Gastroesophageal sphincter (tissue), 4 donors: Measurements from ENCODE around the gene EEF1AKMT1. TPM values are rescaled to one million over a fixed set of nuclear protein-coding genes. Genes with fewer than 3 reads are reported as not detected.

Experiments used
- ATAC-seq: fragments of 150-250 bp; one replicate; pipeline ENCODE4 v1.9.1; 2016; ENCODE audit warnings: mild to moderate bottlenecking, moderate library complexity
- H3K27ac ChIP-seq, 4 donors: fragments of 200-600 bp; sonication (generic) in 3 of 4; 1 replicate in 3 of 4; 2 replicates in 1 of 4; pipeline ENCODE4 v1.5.1; 2016 to 2019
- H3K27me3 ChIP-seq: fragments of 200-600 bp; sonication (generic); one replicate; pipeline ENCODE4 v1.5.1; 2019
- H3K36me3 ChIP-seq, 2 donors: fragments of 200-600 bp; sonication (generic); one replicate each; pipeline ENCODE4 v1.5.1; 2019; ENCODE audit warnings: control low read depth in 1 of 2
- H3K4me1 ChIP-seq, 3 donors: fragments of 200-600 bp; sonication (generic); 1 replicate in 2 of 3; 2 replicates in 1 of 3; pipeline ENCODE4 v1.5.1; 2016 to 2019; ENCODE audit warnings: control low read depth in 2 of 3
- H3K4me3 ChIP-seq, 2 donors: fragments of 200-600 bp; sonication (generic); one replicate each; pipeline ENCODE4 v1.5.1; 2019; ENCODE audit warnings: mild to moderate bottlenecking in 1 of 2, moderate library complexity in 1 of 2
- H3K9me3 ChIP-seq, 3 donors: fragments of 200-600 bp; sonication (generic); one replicate each; pipeline ENCODE4 v1.5.1; 2017 to 2019; ENCODE audit warnings: control low read depth in 2 of 3
- EP300 ChIP-seq: sonication (generic); formaldehyde crosslinking; IDR thresholded peaks from one replicate; pipeline ENCODE4 v1.6.1; 2017; ENCODE audit warnings: antibody characterized with exemption, mild to moderate bottlenecking
- POLR2A ChIP-seq, 2 donors: fragments of 450-650 bp; IDR thresholded peaks; one replicate each; pipeline ENCODE4 v1.6.1; 2017; ENCODE audit warnings: antibody characterized with exemption in 2 of 2, mild to moderate bottlenecking in 2 of 2, moderate library complexity in 1 of 2
- POLR2AphosphoS5 ChIP-seq: sonication (generic); formaldehyde crosslinking; IDR thresholded peaks from one replicate; pipeline ENCODE4 v1.6.1; 2017; ENCODE audit warnings: antibody characterized with exemption
- WGBS, 2 donors: methylation state at CpG; one replicate each; pipeline ENCODE4 v1.1.5; 2018; ENCODE audit warnings: low coverage in 1 of 2; 5-methylcytosine and 5-hydroxymethylcytosine counted together
- total RNA-seq, 4 donors: library from RNA; depleted of rRNA; stranded (reverse); fragments of >200 nt; gene quantifications; one replicate each; pipeline ENCODE4 v1.1.0, GENCODE V29; 2016
- TF ChIP-seq, protein P1 (sequence below), 4 experiments: fragments of 200-600 bp in 2 of 4; fragments of 450-650 bp in 2 of 4; sonication (generic) in 1 of 4; IDR thresholded peaks; one replicate each; pipeline ENCODE4 v1.5.1; 2017 to 2019; ENCODE audit warnings: antibody characterized with exemption in 4 of 4, mild to moderate bottlenecking in 2 of 4, moderate library complexity in 2 of 4

Gene EEF1AKMT1, protein sequence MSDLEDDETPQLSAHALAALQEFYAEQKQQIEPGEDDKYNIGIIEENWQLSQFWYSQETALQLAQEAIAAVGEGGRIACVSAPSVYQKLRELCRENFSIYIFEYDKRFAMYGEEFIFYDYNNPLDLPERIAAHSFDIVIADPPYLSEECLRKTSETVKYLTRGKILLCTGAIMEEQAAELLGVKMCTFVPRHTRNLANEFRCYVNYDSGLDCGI
- total RNA-seq: 10 to 100 TPM; 13.5 to 39.2 (median 20.3) TPM

DNA sequence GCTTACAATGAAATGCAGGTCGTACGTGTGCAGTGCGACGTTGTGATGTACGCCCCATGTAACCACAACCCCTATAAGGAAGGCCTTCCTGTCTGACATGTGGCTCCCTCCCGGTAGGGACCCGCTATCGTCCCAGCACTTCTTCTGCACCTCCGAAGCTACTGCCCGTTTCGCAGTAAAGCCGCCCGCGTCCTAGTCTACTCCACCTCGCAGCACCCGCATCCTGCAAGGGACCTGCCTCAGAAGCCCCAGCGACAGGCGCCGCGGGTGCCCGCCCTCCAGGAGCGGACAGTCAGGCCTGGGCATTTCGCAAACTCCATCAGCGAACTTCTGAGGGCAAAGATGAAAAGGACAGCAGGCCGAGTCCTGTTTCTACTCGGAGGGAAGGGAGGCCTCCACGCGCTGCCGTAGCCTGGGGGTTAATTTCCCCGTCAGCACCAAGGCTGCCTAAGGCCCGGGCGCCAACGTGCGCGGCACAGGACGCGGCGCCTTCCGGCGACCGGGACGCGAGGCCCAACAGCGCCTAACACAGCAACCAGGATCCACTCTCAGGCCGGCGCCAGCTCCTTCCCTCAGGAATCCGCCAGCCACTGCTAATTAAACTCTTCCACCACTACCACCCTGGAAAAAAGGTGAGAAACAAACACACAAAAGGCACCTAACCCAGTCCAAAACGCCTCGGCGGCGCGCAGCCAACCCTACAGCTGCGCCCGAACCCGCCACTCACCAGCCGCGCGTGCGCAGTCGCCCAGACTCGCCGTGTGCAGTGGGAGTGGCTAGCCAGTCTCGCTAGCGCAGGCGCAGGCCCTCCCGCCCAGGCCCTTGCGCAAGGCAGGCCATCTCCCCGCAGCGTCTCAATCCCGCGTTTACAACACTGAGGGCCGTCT, at the start of gene EEF1AKMT1:
TSS of gene EEF1AKMT1 (minus strand) at position 768 of the 887 bp plus-strand sequence. CDS start 16,363 bp downstream, outside the sequence.
- TF ChIP-seq EP300 (no peak), POLR2A (IDR thresholded peaks at IDR 0.05) (peak; percentile 84 to 89), POLR2AphosphoS5 (peak; percentile 96)
- TF ChIP-seq, protein P1, sequence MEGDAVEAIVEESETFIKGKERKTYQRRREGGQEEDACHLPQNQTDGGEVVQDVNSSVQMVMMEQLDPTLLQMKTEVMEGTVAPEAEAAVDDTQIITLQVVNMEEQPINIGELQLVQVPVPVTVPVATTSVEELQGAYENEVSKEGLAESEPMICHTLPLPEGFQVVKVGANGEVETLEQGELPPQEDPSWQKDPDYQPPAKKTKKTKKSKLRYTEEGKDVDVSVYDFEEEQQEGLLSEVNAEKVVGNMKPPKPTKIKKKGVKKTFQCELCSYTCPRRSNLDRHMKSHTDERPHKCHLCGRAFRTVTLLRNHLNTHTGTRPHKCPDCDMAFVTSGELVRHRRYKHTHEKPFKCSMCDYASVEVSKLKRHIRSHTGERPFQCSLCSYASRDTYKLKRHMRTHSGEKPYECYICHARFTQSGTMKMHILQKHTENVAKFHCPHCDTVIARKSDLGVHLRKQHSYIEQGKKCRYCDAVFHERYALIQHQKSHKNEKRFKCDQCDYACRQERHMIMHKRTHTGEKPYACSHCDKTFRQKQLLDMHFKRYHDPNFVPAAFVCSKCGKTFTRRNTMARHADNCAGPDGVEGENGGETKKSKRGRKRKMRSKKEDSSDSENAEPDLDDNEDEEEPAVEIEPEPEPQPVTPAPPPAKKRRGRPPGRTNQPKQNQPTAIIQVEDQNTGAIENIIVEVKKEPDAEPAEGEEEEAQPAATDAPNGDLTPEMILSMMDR (IDR thresholded peaks at IDR 0.05): peak in 1 of 4 experiments; percentile 17
- Histone ChIP-seq H3K9me3 (peaks cover 0 to 3% (median 0%) of the 10 kb centered on the region in 3 donors), H3K27ac (peak within 1 kb of the TSS; percentile 63 to 94 (median 88)), H3K4me1 (peaks cover 3 to 20% (median 4%) of the 10 kb centered on the region in 3 donors), H3K4me3 (peak within 1 kb of the TSS; percentile 53 to 60), H3K27me3 (no peaks in the 10 kb centered on the region), H3K36me3 (peaks cover 0 to 28% of the 10 kb centered on the region in 2 donors)
- WGBS, 2 donors: 0% methylated on average over 5 of the region's 72 CpGs; no CpG with 5 or more reads in 1 of the 2 donors
- peak; percentile 98 for ATAC-seq

DNA sequence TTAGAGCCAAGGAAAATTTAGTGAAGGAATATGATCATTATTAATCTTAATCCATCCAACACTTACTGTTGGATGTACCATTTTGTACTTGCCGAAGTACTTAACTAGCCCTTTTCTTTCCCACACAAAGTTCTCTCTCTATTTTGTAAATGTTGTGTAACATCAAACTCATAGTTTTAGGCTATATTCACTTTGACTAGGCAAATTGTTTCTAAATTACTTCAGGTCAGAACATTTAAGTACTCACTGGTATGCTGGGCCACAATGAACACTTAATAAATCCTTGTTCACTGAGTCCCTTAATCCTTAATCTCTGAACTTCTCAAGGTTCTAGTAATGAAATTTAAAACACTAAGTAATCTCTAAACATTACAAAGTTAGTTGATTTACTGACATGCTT, 49.3 kb upstream of the EEF1AKMT1 start:
- no peaks in the 10 kb centered on the region for H3K9me3 ChIP-seq
- H3K4me1 ChIP-seq: peaks cover 4 to 78% (median 15%) of the 10 kb centered on the region in 3 donors
- WGBS, 2 donors: 27 to 58% methylated on average over 1 of the region's 1 CpG
- H3K27ac ChIP-seq: peak overlapping the region in 3 of 4 donors; percentile 43 to 57 (median 51)
- TF ChIP-seq POLR2AphosphoS5 (no peak), EP300 (no peak), POLR2A (IDR thresholded peaks at IDR 0.05) (no peak)
- TF ChIP-seq, protein P1 (IDR thresholded peaks at IDR 0.05): no peak
- H3K27me3 ChIP-seq: no peaks in the 10 kb centered on the region
- no peak for ATAC-seq
- H3K36me3 ChIP-seq: no peaks in the 10 kb centered on the region
- H3K4me3 ChIP-seq: no peak overlapping the region

DNA sequence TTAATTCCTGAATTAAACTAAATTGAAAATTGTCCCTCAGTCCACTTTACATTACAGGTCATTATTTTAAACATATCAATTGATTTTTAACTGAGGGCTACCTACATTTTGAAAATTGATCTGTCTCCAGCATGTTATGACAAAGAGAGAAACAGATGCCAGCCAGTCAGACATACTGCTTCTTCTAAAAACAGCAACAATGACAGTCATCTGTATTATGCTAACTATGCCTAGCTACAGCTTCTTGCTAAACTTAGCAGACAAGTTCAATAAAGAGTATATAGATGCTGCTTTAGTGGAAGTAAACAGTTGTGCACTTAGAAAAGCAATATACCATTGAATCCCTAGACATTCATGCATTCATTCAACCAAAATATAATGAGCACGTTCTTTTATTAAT, 48.6 kb upstream of the EEF1AKMT1 start:
- no peak overlapping the region for H3K4me3 ChIP-seq
- H3K27me3 ChIP-seq: no peaks in the 10 kb centered on the region
- WGBS, 2 donors: 30 to 80% methylated on average over 1 of the region's 1 CpG
- peak overlapping the region; percentile 43 to 57 (median 52) for H3K27ac ChIP-seq
- peaks cover 4 to 78% (median 15%) of the 10 kb centered on the region in 3 donors for H3K4me1 ChIP-seq
- H3K36me3 ChIP-seq: no peaks in the 10 kb centered on the region
- no peak for ATAC-seq
- no peak for TF ChIP-seq POLR2A (IDR thresholded peaks at IDR 0.05)
- TF ChIP-seq, protein P1 (IDR thresholded peaks at IDR 0.05): no peak
- TF ChIP-seq POLR2AphosphoS5: no peak
- TF ChIP-seq EP300: no peak
- H3K9me3 ChIP-seq: no peaks in the 10 kb centered on the region

DNA sequence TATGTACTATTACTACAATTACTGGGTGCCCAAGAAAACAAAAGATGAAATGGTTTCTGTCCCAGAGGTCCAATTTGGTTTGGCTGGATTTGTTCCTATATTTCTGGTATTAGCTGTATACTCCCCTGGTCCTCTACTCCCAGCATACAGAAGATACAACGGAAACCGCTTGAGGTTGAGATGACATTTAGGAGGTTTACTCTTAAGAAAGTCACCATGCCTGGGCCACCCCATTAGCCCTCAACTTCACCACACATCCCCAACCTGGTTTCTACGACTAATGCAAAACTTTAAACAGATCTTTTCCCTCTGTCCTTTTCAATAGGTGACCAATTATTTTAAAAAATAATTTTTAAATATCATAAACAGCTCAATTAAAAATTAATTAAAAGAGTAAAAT, 46.0 kb upstream of the EEF1AKMT1 start:
- Histone ChIP-seq H3K36me3 (no peaks in the 10 kb centered on the region), H3K4me1 (peaks cover 5 to 78% (median 11%) of the 10 kb centered on the region in 3 donors), H3K4me3 (no peak overlapping the region), H3K27me3 (no peaks in the 10 kb centered on the region), H3K9me3 (no peaks in the 10 kb centered on the region), H3K27ac (peak overlapping the region in 3 of 4 donors; percentile 13 to 51 (median 30))
- WGBS, 2 donors: 82 to 87% methylated on average over 3 of the region's 3 CpGs
- TF ChIP-seq POLR2AphosphoS5 (no peak), EP300 (no peak), POLR2A (IDR thresholded peaks at IDR 0.05) (no peak)
- TF ChIP-seq, protein P1 (IDR thresholded peaks at IDR 0.05): no peak
- ATAC-seq: no peak
